ENCODE results near the gene HIPK2. TPM values are rescaled to one million over a fixed set of nuclear protein-coding genes. Genes with fewer than 3 reads are reported as not detected.

The HIPK2 gene
- polyA plus RNA-seq, 2 of the 4 experiments (the other 2 are of a cell fraction) = 11.3 to 12.1 TPM

DNA sequence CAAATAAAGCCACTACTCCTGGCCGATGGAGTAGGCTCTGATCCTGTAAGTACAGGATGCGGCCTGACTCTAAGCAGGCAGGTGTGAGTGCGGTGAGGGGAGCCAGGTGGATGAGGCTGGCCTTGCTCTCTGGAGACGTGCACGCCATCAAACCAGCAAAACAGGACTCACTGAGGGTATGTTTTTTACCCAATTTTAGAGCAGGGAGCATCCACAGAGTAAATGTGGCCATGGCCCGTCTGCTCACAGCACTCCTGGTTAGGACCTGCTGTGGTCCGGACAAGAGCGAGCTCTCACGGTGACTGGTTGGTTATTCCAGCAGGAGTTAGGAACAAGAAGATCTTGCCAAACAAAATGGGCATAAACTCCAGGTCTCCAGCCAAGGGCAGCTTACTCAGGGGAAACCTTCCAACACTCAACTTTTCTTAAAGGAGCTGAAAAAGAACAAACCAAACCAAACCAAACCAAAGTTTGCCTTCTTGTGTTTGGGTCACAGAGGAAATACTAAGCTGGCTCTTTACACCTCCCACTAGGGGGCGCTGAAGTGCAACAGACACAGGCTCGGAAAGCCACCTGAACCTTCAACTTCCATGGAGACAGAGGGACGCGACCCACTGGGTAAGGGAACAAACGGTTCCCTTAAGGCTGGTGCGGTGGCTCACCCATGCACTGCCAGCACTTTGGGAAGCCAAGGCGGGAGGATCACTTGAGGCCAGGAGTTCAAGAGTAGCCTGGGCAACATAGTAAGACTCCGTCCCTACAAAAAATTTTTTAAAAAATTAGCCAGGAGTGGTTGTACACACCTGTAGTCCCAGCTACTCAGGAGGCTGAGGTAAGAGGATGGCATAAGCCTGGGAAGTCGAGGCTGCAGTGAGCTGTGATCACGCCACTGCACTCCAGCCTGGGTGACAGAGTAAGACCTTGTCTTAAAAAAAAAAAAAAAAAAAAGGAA is 131.9 kb downstream of the HIPK2 start:
- WGBS (ENCODE audit: missing lambda C conversion rate) = 47% methylated on average over 19 of the region's 19 CpGs
- TF ChIP-seq, protein P1, sequence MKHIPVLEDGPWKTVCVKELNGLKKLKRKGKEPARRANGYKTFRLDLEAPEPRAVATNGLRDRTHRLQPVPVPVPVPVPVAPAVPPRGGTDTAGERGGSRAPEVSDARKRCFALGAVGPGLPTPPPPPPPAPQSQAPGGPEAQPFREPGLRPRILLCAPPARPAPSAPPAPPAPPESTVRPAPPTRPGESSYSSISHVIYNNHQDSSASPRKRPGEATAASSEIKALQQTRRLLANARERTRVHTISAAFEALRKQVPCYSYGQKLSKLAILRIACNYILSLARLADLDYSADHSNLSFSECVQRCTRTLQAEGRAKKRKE (CRISPR knock-in tag; IDR thresholded peaks at IDR 0.05; ENCODE audit: low read depth) = no peak
- no peak for TF ChIP-seq MYC (IDR thresholded peaks at IDR 0.05; ENCODE audit: borderline replicate concordance, low read length)
- TF ChIP-seq, protein P2, sequence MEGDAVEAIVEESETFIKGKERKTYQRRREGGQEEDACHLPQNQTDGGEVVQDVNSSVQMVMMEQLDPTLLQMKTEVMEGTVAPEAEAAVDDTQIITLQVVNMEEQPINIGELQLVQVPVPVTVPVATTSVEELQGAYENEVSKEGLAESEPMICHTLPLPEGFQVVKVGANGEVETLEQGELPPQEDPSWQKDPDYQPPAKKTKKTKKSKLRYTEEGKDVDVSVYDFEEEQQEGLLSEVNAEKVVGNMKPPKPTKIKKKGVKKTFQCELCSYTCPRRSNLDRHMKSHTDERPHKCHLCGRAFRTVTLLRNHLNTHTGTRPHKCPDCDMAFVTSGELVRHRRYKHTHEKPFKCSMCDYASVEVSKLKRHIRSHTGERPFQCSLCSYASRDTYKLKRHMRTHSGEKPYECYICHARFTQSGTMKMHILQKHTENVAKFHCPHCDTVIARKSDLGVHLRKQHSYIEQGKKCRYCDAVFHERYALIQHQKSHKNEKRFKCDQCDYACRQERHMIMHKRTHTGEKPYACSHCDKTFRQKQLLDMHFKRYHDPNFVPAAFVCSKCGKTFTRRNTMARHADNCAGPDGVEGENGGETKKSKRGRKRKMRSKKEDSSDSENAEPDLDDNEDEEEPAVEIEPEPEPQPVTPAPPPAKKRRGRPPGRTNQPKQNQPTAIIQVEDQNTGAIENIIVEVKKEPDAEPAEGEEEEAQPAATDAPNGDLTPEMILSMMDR (IDR thresholded peaks at IDR 0.05) = peak; percentile 92
- no peak for TF ChIP-seq JUNB (IDR thresholded peaks at IDR 0.05)
- TF ChIP-seq HOXB5 (CRISPR knock-in tag; IDR thresholded peaks at IDR 0.05) = no peak
- TF ChIP-seq, protein P3, sequence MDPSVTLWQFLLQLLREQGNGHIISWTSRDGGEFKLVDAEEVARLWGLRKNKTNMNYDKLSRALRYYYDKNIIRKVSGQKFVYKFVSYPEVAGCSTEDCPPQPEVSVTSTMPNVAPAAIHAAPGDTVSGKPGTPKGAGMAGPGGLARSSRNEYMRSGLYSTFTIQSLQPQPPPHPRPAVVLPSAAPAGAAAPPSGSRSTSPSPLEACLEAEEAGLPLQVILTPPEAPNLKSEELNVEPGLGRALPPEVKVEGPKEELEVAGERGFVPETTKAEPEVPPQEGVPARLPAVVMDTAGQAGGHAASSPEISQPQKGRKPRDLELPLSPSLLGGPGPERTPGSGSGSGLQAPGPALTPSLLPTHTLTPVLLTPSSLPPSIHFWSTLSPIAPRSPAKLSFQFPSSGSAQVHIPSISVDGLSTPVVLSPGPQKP (IDR thresholded peaks at IDR 0.05; ENCODE audit: low read depth, low read length) = no peak
- peak; percentile 96 for TF ChIP-seq RAD21 (conservative IDR thresholded peaks at IDR 0.05 in 1 of 2, IDR thresholded peaks at IDR 0.05 in 1 of 2)
- no peak for TF ChIP-seq KDM5A (IDR thresholded peaks at IDR 0.05)
- peak; percentile 95 for TF ChIP-seq SMC3 (IDR thresholded peaks at IDR 0.05)
- TF ChIP-seq, protein P4, sequence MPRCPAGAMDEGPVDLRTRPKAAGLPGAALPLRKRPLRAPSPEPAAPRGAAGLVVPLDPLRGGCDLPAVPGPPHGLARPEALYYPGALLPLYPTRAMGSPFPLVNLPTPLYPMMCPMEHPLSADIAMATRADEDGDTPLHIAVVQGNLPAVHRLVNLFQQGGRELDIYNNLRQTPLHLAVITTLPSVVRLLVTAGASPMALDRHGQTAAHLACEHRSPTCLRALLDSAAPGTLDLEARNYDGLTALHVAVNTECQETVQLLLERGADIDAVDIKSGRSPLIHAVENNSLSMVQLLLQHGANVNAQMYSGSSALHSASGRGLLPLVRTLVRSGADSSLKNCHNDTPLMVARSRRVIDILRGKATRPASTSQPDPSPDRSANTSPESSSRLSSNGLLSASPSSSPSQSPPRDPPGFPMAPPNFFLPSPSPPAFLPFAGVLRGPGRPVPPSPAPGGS (IDR thresholded peaks at IDR 0.05) = no peak
- CTCF ChIA-PET = interaction anchor here (0.6 to 14.0 kb wide), 80 partner anchors 9 to 681 kb away, joined by 3 to 311 read pairs (median 4); partner anchors contain the start of gene HIPK2
- FAIRE-seq = no peak
- Histone ChIP-seq H3K4me2 (peak overlapping the region; percentile 40), H3K27ac (peak overlapping the region; percentile 63 to 74; a peak in 5 of 6 replicates), H3K4me3 (no peak overlapping the region), H3K4me1 (peaks cover 43% of the 10 kb centered on the region), H3K9me3 (no peaks in the 10 kb centered on the region)
- POLR2A ChIA-PET = interaction anchor here (1.6 kb wide), 1 partner anchor 133 kb away, joined by 4 read pairs; no protein-coding TSS in a partner anchor
- ATAC-seq = peak; percentile 83 to 84; a peak in 5 of 6 replicates
- peak; percentile 62 to 84 for DNase-seq (ENCODE audit: low read depth in 1 of 2, low spot score in 1 of 2)

DNA sequence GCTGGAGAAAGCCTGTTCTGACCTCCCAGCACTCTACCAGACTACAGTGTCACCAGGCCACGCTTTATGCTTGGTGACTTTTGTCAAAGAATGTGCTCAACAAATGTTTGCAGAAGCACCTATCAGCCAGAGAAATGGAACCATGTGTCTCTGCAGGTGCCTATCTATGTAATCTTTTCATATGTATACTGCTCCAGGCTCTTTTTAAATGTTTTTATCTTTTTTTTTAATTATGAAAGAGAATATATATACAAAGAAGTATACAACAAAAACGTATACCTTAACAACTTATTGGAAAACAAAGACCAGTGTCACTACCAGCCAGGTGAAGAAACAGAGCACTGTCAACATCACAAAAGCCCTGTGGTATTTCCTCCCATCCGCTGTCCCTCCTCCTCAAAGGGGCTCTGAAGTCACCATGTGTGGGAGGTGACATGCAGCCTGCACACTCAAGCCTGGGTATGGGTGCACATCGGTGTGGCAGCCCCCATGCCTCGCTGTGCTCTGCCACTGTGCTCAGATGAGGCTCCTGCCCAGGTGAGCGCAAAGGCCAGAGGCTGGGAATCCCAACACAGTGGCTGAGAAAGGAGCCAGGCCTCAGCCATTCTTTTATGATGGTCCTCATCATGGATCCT is 133.7 kb downstream of the HIPK2 start:
- Histone ChIP-seq H3K4me1 (peaks cover 31% of the 10 kb centered on the region), H3K27ac (no peak overlapping the region; a peak in 1 of 6 replicates), H3K4me3 (no peak overlapping the region), H3K9me3 (no peaks in the 10 kb centered on the region), H3K4me2 (no peak overlapping the region)
- DNase-seq (ENCODE audit: low read depth in 1 of 2, low spot score in 1 of 2) = no peak
- ChIA-PET CTCF (interaction anchor here (1.2 to 14.0 kb wide), 8 partner anchors 14 to 359 kb away, joined by 3 to 311 read pairs (median 36); no protein-coding TSS in a partner anchor), POLR2A (no interaction called here)
- WGBS (ENCODE audit: missing lambda C conversion rate) = 85% methylated on average over 6 of the region's 6 CpGs
- no peak for TF ChIP-seq NPAS2 (CRISPR knock-in tag; IDR thresholded peaks at IDR 0.05; ENCODE audit: borderline replicate concordance)
- TF ChIP-seq CHD2 (IDR thresholded peaks at IDR 0.05; ENCODE audit: low read length, partially characterized antibody) = no peak
- TF ChIP-seq, protein P5, sequence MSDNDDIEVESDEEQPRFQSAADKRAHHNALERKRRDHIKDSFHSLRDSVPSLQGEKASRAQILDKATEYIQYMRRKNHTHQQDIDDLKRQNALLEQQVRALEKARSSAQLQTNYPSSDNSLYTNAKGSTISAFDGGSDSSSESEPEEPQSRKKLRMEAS (IDR thresholded peaks at IDR 0.05) = no peak
- no peak for TF ChIP-seq BHLHE40 (IDR thresholded peaks at IDR 0.05; ENCODE audit: low read depth, low read length)
- no peak for TF ChIP-seq JUN (IDR thresholded peaks at IDR 0.05)
- FAIRE-seq = no peak
- ATAC-seq = no peak

All from A549 (cell line).